ENCODE results near the gene MYO7B. TPM values are rescaled to one million over a fixed set of nuclear protein-coding genes. Genes with fewer than 3 reads are reported as not detected.
A peak's percentile ranks its signal among the peaks of the same experiment; 100 is the strongest.
"Not testable (repeated sequence)": the region's sequence is repeated elsewhere in the genome, so short reads cannot be mapped to it uniquely, and the experiment has no call there.

MYO7B gene
- total RNA-seq, 4 donors from 2014 or later: 0.07 to 0.83 (median 0.51) TPM; not detected in 1

DNA sequence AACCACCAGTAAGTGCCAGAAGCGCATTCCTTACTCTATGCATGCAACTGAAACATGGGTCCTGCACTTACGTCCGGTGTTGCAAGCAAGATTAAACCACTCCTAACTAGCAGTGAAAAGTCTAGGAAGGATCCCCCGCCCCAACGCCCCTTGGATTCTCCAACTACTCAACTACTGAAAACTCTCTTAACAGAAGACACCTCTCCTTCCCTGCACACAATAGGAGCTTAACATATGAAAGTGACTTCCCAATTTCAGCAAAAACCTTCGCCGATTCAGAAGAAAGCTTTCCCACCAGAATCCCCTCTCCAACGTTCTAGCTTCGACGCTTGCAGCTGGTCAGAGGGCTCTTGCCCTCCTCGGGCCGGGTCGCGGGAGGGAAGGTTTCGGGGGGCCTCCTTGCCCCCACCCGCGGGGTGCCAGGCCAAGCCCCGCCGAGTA, 9.8 kb upstream of the MYO7B start:
- peaks cover 19 to 34% of the 10 kb centered on the region in 2 donors for H3K4me1 ChIP-seq
- H3K36me3 ChIP-seq: peaks cover 0 to 19% of the 10 kb centered on the region in 2 donors
- peak overlapping the region; percentile 87 to 97 (median 92) for H3K4me3 ChIP-seq
- H3K9me3 ChIP-seq: no peaks in the 10 kb centered on the region
- no peak for DNase-seq
- no peaks in the 10 kb centered on the region for H3K27me3 ChIP-seq
- TF ChIP-seq CTCF (IDR thresholded peaks at IDR 0.05 in 4 of 5, conservative IDR thresholded peaks at IDR 0.05 in 1 of 5): no peak
- no peak for TF ChIP-seq POLR2A (IDR thresholded peaks at IDR 0.05)
- intact Hi-C loops (cut with DNase I; ENCODE audit: low total_unique reads): loop anchor here (1.0 to 10.0 kb wide), 6 partner anchors 17 to 349 kb away; partner anchors contain the start of genes MAP3K2 and SFT2D3
- in situ Hi-C loops (cut with MboI; ENCODE audit: low sequenced_read_pairs in 4 of 4): no loop called here
- H3K27ac ChIP-seq: peak overlapping the region; percentile 94 to 97 (median 96)
- ATAC-seq: peak; percentile 16 to 29

DNA sequence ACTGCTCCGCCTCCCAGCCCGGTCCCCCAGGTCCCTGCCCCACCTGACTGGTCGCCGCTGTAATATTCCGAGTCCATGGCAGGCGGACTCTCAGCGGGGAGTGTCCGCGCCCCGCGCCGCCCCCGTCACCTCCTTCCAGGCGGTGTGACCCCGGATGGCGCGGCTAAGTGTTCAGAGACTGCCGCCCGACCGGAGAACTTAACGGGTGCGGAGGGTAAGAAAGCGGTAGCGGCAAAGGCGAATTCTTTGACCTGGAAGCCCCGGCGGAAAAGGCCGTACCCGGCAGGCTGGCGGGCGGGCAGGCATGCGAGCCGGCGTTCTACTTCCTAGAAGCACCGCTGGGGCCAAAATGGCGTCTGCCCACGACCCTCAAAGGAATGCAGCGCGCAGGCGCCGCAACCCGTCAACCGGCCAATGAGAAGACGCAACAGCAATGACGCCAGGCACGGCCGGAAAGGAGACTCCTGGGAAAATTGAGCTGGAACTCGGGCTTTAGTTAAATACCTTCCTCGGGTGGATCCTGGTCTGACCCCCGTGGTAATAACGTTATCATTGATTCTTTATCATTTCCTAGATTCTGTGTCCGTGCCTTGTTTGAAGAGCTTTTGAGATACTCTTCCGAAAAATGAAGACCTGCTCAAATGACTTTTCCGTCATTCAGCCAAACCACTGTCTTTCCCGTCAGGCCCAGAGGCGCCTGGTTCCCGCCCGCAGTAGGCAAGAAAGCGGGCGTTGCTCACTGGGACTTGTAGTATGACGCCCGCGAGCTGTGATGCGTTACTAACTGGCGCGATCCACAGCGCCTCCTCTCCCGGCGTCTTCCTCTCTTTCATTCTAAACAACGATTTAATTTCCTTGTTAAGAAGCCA, 9.1 kb upstream of the MYO7B start, which contains the start of gene IWS1:
TSS of gene IWS1 (minus strand) at position 358 of the 869 bp plus-strand sequence. CDS start at position 77, 281 bp downstream.
- in situ Hi-C loops (cut with MboI; ENCODE audit: low sequenced_read_pairs in 4 of 4) (no loop called here), intact Hi-C loops (cut with DNase I; ENCODE audit: low total_unique reads) (loop anchor here (1.0 to 10.0 kb wide), 6 partner anchors 18 to 348 kb away; partner anchors contain the start of genes MAP3K2 and SFT2D3)
- peak; percentile 94 to 97 for ATAC-seq
- H3K4me1 ChIP-seq: peaks cover 19 to 34% of the 10 kb centered on the region in 2 donors
- peaks cover 0 to 15% of the 10 kb centered on the region in 2 donors for H3K36me3 ChIP-seq
- peak; percentile 6 to 56 (median 53) for TF ChIP-seq CTCF (IDR thresholded peaks at IDR 0.05 in 4 of 5, conservative IDR thresholded peaks at IDR 0.05 in 1 of 5)
- TF ChIP-seq POLR2A (IDR thresholded peaks at IDR 0.05): peak; percentile 88 to 92
- peak; percentile 93 to 94 for DNase-seq
- peak within 1 kb of the TSS; percentile 94 to 97 (median 96) for H3K27ac ChIP-seq
- no peaks in the 10 kb centered on the region for H3K27me3 ChIP-seq
- H3K4me3 ChIP-seq: peak within 1 kb of the TSS; percentile 87 to 97 (median 92)
- H3K9me3 ChIP-seq: no peaks in the 10 kb centered on the region

DNA sequence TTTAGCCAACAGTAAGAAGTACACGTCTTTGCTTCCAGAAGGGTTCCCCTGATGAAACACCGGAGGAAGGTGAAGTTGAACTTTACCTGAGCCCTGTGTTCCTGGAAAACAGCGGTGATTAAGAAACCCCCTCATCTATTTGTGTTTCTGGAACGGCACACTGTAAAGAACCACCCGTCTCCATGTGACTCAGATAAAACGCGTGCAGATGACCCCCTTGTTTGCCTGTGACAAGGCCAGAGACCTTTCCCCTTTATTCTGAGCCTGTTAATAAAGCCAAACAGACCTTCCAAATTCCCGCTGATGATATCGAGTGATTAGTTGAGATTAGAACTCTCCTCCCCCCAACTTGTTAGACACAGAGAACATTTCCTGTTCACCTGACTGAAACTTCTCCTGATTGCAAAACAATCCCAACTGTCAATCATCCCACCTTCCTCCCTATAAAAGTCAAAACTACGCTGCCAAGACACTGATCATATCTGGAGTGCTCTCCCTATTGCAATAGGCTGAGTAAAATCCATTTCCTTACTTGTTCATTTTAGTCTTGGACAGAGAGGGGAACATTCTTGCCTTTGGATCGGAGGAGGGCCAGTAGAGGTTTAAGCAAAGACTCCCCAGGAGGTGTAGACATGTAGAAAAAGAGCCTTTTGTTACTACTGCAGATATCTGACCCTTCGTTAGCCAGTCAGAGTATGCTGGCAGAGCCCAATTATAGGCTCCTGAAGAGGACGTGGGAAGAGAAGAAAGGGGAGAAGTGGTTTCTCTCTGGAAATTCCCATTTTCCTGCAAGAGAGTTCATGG, 8.3 kb upstream of the MYO7B start:
- no peak for TF ChIP-seq CTCF (IDR thresholded peaks at IDR 0.05 in 4 of 5, conservative IDR thresholded peaks at IDR 0.05 in 1 of 5)
- no peak for TF ChIP-seq POLR2A (IDR thresholded peaks at IDR 0.05)
- H3K4me1 ChIP-seq: peaks cover 19 to 34% of the 10 kb centered on the region in 2 donors
- H3K27me3 ChIP-seq: no peaks in the 10 kb centered on the region
- H3K27ac ChIP-seq: peak overlapping the region; percentile 94 to 97 (median 96)
- DNase-seq (no peak), ATAC-seq (peak; percentile 5 to 22)
- no peaks in the 10 kb centered on the region for H3K9me3 ChIP-seq
- H3K4me3 ChIP-seq: peak overlapping the region; percentile 87 to 97 (median 92)
- intact Hi-C loops (cut with DNase I; ENCODE audit: low total_unique reads): loop anchor here (1.0 to 10.0 kb wide), 5 partner anchors 18 to 348 kb away; partner anchors contain the start of gene MAP3K2
- peaks cover 0 to 11% of the 10 kb centered on the region in 2 donors for H3K36me3 ChIP-seq
- in situ Hi-C loops (cut with MboI; ENCODE audit: low sequenced_read_pairs in 4 of 4): no loop called here

DNA sequence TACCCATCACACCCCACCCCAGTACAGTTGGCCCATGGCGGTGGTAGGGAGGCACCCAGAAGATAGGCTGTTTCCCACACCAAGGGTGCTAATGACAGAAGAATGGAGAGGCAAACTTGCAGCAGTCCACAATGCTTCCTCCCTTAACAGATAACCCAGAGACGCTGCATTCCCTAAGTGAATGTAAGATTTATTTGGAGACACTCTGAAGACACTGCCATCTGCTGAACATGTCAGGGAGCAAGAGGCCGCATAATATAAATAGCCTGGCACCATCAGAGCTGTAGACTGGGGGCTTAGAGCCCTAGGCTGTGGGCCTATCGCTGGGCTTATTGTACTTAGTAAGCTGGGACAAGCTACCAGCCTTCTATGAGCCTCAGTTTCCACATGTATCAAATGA, 7.0 kb upstream of the MYO7B start:
- intact Hi-C loops (cut with DNase I; ENCODE audit: low total_unique reads) (loop anchor here (5.0 to 10.0 kb wide), 3 partner anchors 44 to 346 kb away; partner anchors contain the start of gene MAP3K2), in situ Hi-C loops (cut with MboI; ENCODE audit: low sequenced_read_pairs in 4 of 4) (no loop called here)
- peak overlapping the region in 1 of 4 donors; percentile 11 for H3K27ac ChIP-seq
- no peaks in the 10 kb centered on the region for H3K9me3 ChIP-seq
- ATAC-seq (peak in 1 of 2 donors; percentile 17), DNase-seq (no peak)
- H3K27me3 ChIP-seq: no peaks in the 10 kb centered on the region
- TF ChIP-seq CTCF (IDR thresholded peaks at IDR 0.05 in 4 of 5, conservative IDR thresholded peaks at IDR 0.05 in 1 of 5) (no peak), POLR2A (IDR thresholded peaks at IDR 0.05) (no peak)
- H3K36me3 ChIP-seq: no peaks in the 10 kb centered on the region
- H3K4me1 ChIP-seq: peaks cover 13 to 33% of the 10 kb centered on the region in 2 donors
- no peak overlapping the region for H3K4me3 ChIP-seq

GRCh38 chr2:127529416-127529815, 6.1 kb upstream of the MYO7B start:
- H3K27me3 ChIP-seq; H3K9me3 ChIP-seq; ATAC-seq; H3K36me3 ChIP-seq; H3K27ac ChIP-seq; H3K4me3 ChIP-seq; in situ Hi-C loops (cut with MboI; ENCODE audit: low sequenced_read_pairs in 4 of 4); DNase-seq: not testable (repeated sequence)
- intact Hi-C loops (cut with DNase I; ENCODE audit: low total_unique reads): loop anchor here (5.0 to 10.0 kb wide), 3 partner anchors 43 to 345 kb away; partner anchors contain the start of gene MAP3K2
- peaks cover 13 to 24% of the 10 kb centered on the region in 2 donors for H3K4me1 ChIP-seq
